Epithelial cell of proximal tubule (primary cell): ENCODE measurements around the gene TREML1. TPM values are rescaled to one million over a fixed set of nuclear protein-coding genes. Genes with fewer than 3 reads are reported as not detected.

Experiments
- DNase-seq: peaks from one replicate; pipeline ENCODE4 v3.0.0-alpha.2; 2011; ENCODE audit warnings: low read depth
- H3K4me3 ChIP-seq: 2 replicates; pipeline ENCODE4 v1.5.1; 2011; ENCODE audit warnings: low read depth, mild to moderate bottlenecking, low read length
- total RNA-seq: library from RNA; depleted of rRNA; stranded (reverse); fragments of >200 nt; gene quantifications from 2 replicates; pipeline ENCODE4 v1.2.3, GENCODE V29; 2015
- TF ChIP-seq, protein P1 (sequence below): conservative IDR thresholded peaks from 2 replicates; pipeline ENCODE4 v1.5.1; 2012; ENCODE audit warnings: low read depth, mild to moderate bottlenecking, low read length

Gene TREML1, protein sequence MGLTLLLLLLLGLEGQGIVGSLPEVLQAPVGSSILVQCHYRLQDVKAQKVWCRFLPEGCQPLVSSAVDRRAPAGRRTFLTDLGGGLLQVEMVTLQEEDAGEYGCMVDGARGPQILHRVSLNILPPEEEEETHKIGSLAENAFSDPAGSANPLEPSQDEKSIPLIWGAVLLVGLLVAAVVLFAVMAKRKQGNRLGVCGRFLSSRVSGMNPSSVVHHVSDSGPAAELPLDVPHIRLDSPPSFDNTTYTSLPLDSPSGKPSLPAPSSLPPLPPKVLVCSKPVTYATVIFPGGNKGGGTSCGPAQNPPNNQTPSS
- not detected in 2 replicates for total RNA-seq

DNA sequence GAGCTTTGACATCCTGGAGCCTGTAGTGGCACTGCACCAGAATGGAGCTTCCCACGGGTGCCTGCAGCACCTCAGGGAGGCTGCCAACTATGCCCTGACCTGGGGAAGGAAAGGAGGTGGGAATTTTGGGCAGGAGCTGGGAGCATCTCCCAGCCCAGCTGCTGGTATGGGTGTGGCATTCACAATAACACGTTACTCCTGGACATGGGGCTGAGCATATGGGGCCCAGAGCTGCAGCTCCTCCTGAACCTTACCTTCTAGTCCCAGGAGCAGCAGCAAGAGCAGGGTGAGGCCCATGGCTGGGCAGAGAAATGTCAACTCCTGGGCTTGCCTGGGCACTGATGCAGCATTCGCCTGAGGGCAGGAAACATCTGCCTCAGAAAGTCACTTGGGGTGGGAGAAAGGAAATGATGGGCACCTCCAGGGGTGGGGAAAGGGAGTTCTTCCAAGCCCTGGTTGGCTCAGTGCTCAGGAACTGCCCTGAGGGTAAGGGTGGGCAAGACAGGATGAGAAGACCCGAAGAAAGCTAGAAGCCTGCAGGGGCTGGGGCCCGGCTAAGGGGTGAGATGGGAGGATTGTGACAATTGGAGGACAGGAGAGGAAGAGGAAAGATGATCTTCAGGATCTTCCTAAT is at the start of gene TREML1:
Gene TREML1 (minus strand): TSS at position 356 of the 634 bp plus-strand sequence. CDS start 59 bp downstream, at position 297.
- TF ChIP-seq, protein P1, sequence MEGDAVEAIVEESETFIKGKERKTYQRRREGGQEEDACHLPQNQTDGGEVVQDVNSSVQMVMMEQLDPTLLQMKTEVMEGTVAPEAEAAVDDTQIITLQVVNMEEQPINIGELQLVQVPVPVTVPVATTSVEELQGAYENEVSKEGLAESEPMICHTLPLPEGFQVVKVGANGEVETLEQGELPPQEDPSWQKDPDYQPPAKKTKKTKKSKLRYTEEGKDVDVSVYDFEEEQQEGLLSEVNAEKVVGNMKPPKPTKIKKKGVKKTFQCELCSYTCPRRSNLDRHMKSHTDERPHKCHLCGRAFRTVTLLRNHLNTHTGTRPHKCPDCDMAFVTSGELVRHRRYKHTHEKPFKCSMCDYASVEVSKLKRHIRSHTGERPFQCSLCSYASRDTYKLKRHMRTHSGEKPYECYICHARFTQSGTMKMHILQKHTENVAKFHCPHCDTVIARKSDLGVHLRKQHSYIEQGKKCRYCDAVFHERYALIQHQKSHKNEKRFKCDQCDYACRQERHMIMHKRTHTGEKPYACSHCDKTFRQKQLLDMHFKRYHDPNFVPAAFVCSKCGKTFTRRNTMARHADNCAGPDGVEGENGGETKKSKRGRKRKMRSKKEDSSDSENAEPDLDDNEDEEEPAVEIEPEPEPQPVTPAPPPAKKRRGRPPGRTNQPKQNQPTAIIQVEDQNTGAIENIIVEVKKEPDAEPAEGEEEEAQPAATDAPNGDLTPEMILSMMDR, result no peak
- H3K4me3 ChIP-seq, result no peak within 1 kb of the TSS
- DNase-seq, result no peak

DNA sequence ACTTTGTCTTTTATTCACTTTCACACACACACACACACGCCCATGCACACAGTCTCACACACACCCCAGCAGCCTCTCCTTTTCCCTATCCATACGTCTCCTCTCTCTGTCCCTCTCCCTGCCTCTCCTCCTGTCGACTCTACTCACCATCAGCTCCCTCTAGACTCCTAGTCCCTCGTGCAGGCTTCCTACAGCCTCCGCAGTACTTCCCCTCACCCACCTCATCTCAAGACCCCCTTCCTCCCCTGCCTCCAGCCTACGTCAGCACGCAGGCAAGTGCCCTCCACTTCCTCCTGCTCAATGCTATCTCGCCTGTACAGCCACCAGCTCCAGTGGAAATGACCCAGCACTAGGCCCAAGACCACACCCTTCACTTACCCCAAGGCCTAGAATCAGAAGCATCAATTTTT is 47.6 kb upstream of the TREML1 start:
- no peak for DNase-seq
- no peak overlapping the region for H3K4me3 ChIP-seq
- TF ChIP-seq, protein P1, result no peak

DNA sequence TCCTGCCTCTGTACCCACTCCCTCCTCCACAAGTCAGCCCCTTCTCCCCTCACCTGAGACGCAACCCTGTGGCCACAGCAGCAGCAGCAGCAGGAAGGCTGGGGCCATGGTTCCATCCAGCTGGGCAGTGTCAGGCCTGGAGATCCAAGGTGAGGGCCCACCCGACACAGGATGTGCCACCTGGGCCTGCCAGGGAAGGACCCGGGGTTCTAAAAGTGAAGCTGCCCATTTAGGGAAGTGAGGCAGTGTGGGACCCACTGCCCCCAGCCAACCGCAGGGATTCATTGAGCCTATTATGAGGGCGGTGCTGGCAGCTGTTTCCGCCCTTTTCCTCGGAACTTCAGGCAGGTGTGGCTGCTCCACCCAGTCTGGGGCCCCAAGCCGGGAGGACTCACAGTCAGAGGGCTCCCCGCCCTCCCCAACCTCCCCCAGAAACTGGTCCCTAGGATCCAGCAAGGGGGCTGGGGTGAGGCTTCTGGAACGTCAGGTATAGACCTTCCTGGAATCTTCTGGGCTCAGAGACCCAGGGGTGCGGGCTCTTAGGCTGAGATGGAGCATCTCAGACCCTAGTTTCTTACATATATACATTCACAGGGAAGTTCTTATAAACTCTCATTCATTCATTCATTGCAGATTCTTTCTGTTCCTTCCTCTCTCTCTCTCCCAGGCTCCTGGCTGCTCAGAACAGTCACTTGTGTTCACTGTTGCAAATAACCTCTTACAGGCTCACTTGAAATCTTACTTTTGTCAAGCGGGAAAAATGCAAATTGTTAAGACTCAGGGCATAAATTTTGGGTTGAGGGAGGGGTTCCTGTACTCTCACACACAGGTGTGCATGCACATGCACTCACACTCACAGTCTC is 47.0 kb upstream of the TREML1 start, which contains the start of gene TREML2:
Gene TREML2 (minus strand): TSS at position 249 of the 863 bp plus-strand sequence. CDS start 141 bp downstream, at position 108.
- no peak within 1 kb of the TSS for H3K4me3 ChIP-seq
- no peak for DNase-seq
- TF ChIP-seq, protein P1, result no peak

DNA sequence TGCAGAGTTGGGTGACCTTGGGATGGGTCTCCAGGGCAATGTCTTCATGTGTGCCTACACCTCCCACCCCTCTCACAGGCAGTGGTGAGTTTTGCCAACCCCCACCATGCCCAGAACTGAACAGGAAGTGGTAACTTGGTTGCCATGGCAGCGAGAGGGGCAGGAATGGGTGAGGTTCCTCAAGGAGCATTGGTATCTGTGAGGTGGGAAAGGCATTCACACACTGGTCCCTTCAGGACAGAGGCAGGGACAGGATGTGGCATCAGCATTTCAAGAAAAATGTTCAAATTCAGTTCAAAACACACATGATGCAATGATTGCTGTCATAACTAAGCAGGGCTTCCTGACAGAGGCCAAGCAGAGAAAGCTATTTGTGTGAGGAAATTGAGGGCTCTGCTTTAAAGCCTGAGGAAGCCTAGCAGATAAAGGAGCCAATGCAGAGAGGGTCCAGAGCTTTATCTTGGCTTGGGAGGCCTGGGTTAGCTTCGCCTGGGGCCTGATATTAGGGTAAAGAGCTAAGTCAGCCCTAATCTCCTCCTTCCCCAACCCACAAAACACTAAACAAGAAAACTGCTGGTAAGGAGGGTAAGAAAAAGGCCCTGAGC is 46.3 kb upstream of the TREML1 start:
- TF ChIP-seq, protein P1, result no peak
- DNase-seq, result no peak

DNA sequence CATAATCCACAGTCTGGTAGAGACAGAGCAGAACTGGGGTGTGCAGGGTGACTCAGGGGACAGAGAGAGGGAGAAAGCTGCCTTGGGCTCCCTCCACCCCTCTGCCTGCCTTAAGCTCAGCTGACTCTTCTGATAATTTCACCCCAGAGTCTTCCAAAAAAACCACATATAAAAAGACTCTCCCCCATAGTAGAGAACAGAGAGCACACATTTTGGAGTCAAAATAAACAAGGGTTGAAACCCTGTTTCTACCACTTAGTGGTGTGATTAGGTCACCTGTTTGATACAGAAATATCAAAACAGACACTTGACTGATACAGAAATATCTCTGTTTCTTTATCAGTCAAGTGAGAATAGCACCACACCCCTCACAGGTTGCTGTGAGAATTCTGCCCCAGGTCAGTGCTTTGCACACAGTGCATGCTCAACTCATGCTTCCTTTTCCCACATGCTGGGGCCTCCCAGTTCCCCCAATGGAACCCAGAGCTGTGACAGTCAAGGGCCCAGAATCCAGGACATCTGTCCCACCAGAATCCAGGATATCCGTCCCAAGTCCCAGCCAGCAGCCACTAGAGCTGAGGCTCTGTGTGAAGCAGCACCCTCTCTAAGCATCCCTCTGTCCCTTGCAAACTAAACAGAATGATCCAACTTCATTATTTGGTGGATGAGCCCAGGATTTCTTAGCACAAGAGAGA is 45.6 kb upstream of the TREML1 start:
- no peak for DNase-seq
- TF ChIP-seq, protein P1, result no peak
- no peak overlapping the region for H3K4me3 ChIP-seq

More for the DNA sequence above, 46.3 kb upstream of the TREML1 start:
- no peak overlapping the region for H3K4me3 ChIP-seq

DNA sequence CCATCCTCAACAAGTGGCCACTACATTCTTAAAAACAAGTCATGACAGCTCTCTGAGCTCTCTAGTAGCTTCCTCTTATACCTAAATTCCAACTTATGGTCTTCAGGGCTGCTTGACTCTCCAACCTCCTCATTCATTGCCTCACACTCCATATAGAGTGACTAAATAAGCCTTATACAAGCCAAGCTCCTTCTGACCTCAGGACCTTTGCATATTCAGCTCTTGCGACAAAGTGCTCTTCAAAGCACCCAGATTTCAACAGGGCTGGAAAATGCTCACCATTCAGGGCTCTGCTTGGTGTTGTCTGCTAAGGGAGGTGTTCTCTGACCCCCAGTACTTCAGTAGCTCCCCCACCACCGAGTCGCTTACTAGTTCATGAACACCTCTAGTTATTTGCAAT is 43.1 kb upstream of the TREML1 start:
- H3K4me3 ChIP-seq, result no peak overlapping the region
- TF ChIP-seq, protein P1, result no peak
- no peak for DNase-seq
